ENCODE measurements around the gene KCTD6. TPM values are rescaled to one million over a fixed set of nuclear protein-coding genes. Genes with fewer than 3 reads are reported as not detected.

KCTD6 gene
- polyA plus RNA-seq, 3 donors: 11.3 to 18.9 (median 11.9) TPM

DNA sequence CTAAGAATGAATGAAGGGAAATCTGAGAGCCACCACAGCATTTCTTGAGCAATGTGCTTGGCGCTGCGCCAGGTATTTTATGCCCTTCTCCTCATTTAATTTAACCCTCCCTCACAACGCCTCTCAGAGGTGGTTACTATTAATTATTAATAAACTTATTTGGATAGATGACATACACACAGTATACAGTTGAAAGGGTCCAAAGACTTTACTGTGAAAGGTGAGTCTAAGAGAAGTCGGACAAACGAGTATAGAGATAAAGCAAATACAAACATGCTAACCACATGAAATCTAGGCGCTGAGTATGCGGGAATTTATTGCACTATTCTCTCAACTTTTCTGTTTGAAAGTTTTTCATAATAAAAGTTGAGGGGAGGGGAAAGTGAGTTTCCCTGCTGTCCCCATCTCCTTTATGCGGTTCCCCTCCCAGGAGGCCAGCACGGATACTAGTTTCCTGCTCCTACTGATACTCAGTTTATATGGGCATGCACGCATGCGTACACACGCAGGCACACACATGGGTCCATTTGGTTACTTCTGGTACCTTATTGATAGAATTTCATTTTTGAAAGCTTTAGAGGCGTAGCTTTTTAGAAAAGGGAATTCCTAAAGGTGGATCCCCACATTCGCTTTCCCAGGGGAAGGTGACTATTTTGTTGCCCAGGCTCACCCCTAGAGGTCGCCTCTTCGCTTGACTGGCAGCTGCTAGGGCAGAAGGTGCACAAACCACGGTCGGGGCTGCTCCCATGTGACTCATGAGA lies 28.5 kb upstream of the KCTD6 start:
- Histone ChIP-seq H3K27me3 (ENCODE audit: control insufficient read depth in 2 of 2, insufficient read depth in 2 of 2, low read length in 2 of 2) (no peaks in the 10 kb centered on the region), H4K20me1 (ENCODE audit: insufficient read depth, low read length) (no peaks in the 10 kb centered on the region), H3K79me2 (ENCODE audit: insufficient read depth, low read length) (no peaks in the 10 kb centered on the region), H3K4me3 (replicated peaks in 1 of 3; ENCODE audit: low read depth in 2 of 3, low read length in 3 of 3) (peak overlapping the region in 2 of 3 experiments; percentile 12 to 55), H3K36me3 (replicated peaks in 1 of 2; ENCODE audit: control insufficient read depth in 1 of 2, insufficient read depth in 2 of 2, low read length in 2 of 2) (no peaks in the 10 kb centered on the region), H2AFZ (ENCODE audit: insufficient read depth, low read depth, low read length, poor library complexity, severe bottlenecking) (peak overlapping the region; percentile 36), H3K4me1 (ENCODE audit: control insufficient read depth in 1 of 2, insufficient read depth in 2 of 2, low read length in 2 of 2) (peaks cover 14 to 17% of the 10 kb centered on the region in 2 donors), H3K27ac (ENCODE audit: low read depth in 1 of 2, low read length in 2 of 2) (no peak overlapping the region), H3K9ac (ENCODE audit: insufficient read depth, low read length, poor library complexity, severe bottlenecking) (no peak overlapping the region), H3K9me3 (replicated peaks in 1 of 2; ENCODE audit: control insufficient read depth in 1 of 2, insufficient read depth in 1 of 2, low read length in 2 of 2) (no peaks in the 10 kb centered on the region), H3K4me2 (replicated peaks; ENCODE audit: extremely low read depth, low read length, poor library complexity, severe bottlenecking) (peak overlapping the region; percentile 60)
- H3K9me3 Mint-ChIP-seq: peaks cover 0 to 2% (median 0%) of the 10 kb centered on the region in 7 donors
- whole genome bisulfite sequencing (ENCODE audit: insufficient coverage): 1% methylated on average over 7 of the region's 18 CpGs
- peak overlapping the region in 4 of 7 donors; percentile 21 to 85 (median 38) for H3K27ac Mint-ChIP-seq
- peaks cover 16% of the 10 kb centered on the region for H3K4me1 Mint-ChIP-seq
- no peaks in the 10 kb centered on the region for H3K36me3 Mint-ChIP-seq
- intact Hi-C loops (cut with micrococcal nuclease): loop anchor here (2.0 to 5.0 kb wide), 2 partner anchors 69 kb away; no protein-coding TSS in a partner anchor
- TF ChIP-seq, protein P1, sequence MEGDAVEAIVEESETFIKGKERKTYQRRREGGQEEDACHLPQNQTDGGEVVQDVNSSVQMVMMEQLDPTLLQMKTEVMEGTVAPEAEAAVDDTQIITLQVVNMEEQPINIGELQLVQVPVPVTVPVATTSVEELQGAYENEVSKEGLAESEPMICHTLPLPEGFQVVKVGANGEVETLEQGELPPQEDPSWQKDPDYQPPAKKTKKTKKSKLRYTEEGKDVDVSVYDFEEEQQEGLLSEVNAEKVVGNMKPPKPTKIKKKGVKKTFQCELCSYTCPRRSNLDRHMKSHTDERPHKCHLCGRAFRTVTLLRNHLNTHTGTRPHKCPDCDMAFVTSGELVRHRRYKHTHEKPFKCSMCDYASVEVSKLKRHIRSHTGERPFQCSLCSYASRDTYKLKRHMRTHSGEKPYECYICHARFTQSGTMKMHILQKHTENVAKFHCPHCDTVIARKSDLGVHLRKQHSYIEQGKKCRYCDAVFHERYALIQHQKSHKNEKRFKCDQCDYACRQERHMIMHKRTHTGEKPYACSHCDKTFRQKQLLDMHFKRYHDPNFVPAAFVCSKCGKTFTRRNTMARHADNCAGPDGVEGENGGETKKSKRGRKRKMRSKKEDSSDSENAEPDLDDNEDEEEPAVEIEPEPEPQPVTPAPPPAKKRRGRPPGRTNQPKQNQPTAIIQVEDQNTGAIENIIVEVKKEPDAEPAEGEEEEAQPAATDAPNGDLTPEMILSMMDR (IDR thresholded peaks at IDR 0.05): peak; percentile 97
- peak; percentile 74 to 87 (median 81) for DNase-seq
- H3K4me3 Mint-ChIP-seq: peak overlapping the region; percentile 66 to 81
- peaks cover 0 to 5% (median 0%) of the 10 kb centered on the region in 3 donors for H3K27me3 Mint-ChIP-seq (ENCODE audit: low read depth in 3 of 3)

DNA sequence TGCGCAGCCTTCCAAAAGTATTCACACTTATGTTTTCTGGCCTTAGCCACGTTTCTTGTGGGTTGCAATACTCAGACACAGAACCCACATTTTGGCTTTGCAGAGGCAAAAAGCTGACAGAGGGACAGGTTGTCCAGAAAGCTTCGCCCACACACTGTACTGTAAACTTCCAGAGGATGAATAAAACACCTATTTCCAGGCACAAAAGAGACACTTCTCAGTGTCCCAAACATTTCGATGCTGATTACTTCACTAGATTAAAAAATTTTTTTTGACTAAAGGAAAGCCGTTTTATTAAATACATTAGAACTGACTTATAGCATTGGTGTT lies 28.0 kb upstream of the KCTD6 start:
- peaks cover 19% of the 10 kb centered on the region for H3K4me1 Mint-ChIP-seq
- Histone ChIP-seq H3K27me3 (ENCODE audit: control insufficient read depth in 2 of 2, insufficient read depth in 2 of 2, low read length in 2 of 2) (no peaks in the 10 kb centered on the region), H3K4me3 (replicated peaks in 1 of 3; ENCODE audit: low read depth in 2 of 3, low read length in 3 of 3) (peak overlapping the region in 1 of 3 experiments; percentile 55), H3K36me3 (replicated peaks in 1 of 2; ENCODE audit: control insufficient read depth in 1 of 2, insufficient read depth in 2 of 2, low read length in 2 of 2) (no peaks in the 10 kb centered on the region), H3K4me2 (replicated peaks; ENCODE audit: extremely low read depth, low read length, poor library complexity, severe bottlenecking) (peak overlapping the region; percentile 60), H4K20me1 (ENCODE audit: insufficient read depth, low read length) (no peaks in the 10 kb centered on the region), H3K27ac (ENCODE audit: low read depth in 1 of 2, low read length in 2 of 2) (no peak overlapping the region), H3K9me3 (replicated peaks in 1 of 2; ENCODE audit: control insufficient read depth in 1 of 2, insufficient read depth in 1 of 2, low read length in 2 of 2) (no peaks in the 10 kb centered on the region), H3K9ac (ENCODE audit: insufficient read depth, low read length, poor library complexity, severe bottlenecking) (no peak overlapping the region), H2AFZ (ENCODE audit: insufficient read depth, low read depth, low read length, poor library complexity, severe bottlenecking) (no peak overlapping the region), H3K79me2 (ENCODE audit: insufficient read depth, low read length) (no peaks in the 10 kb centered on the region), H3K4me1 (ENCODE audit: control insufficient read depth in 1 of 2, insufficient read depth in 2 of 2, low read length in 2 of 2) (peaks cover 18 to 22% of the 10 kb centered on the region in 2 donors)
- peaks cover 0 to 2% of the 10 kb centered on the region in 2 donors for H3K36me3 Mint-ChIP-seq
- peak overlapping the region; percentile 66 to 81 for H3K4me3 Mint-ChIP-seq
- TF ChIP-seq, protein P1 (IDR thresholded peaks at IDR 0.05): peak; percentile 47
- WGBS (ENCODE audit: insufficient coverage): 33% methylated on average over 3 of the region's 5 CpGs
- intact Hi-C loops (cut with micrococcal nuclease): loop anchor here (2.0 to 5.0 kb wide), 2 partner anchors 68 to 69 kb away; no protein-coding TSS in a partner anchor
- DNase-seq: no peak
- peaks cover 0 to 5% (median 0%) of the 10 kb centered on the region in 3 donors for H3K27me3 Mint-ChIP-seq (ENCODE audit: low read depth in 3 of 3)
- no peak overlapping the region for H3K27ac Mint-ChIP-seq
- no peaks in the 10 kb centered on the region for H3K9me3 Mint-ChIP-seq
